SK-N-SH (cell line): ENCODE results near the gene DPH6.

Experiments
- NFIC ChIP-seq: IDR thresholded peaks from 2 replicates; pipeline ENCODE4 v1.4.0; 2012; ENCODE audit warnings: borderline replicate concordance
- TAF1 ChIP-seq: IDR thresholded peaks from 2 replicates; pipeline ENCODE4 v1.6.1; 2012; ENCODE audit warnings: low read depth, mild to moderate bottlenecking, low read length, moderate library complexity, borderline replicate concordance
- TF ChIP-seq, protein P1 (sequence below): fragments of 200-600 bp; sonication (generic); IDR thresholded peaks from 2 replicates; pipeline ENCODE4 v1.6.1; 2017; ENCODE audit warnings: antibody characterized with exemption, mild to moderate bottlenecking, moderate library complexity

DNA sequence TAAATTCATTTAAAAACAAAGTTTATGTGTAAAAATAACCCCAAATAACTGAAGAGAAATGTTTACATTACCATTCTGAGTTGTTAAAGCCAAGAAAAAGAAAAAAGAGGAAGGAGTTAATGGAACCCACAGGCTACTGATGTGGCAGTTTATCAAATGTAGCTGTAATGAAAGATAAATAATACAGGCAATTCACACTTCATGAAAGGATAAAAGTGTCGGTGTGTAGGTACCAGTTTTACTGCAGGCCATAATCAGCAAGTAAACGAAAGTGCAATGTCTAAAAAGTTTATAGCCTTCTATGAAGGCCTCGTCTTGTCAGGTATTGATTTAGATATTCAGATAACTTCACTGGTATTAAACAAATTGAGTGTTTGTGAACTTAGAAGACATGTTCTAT lies 164.6 kb downstream of the DPH6 start:
- TF ChIP-seq, protein P1, sequence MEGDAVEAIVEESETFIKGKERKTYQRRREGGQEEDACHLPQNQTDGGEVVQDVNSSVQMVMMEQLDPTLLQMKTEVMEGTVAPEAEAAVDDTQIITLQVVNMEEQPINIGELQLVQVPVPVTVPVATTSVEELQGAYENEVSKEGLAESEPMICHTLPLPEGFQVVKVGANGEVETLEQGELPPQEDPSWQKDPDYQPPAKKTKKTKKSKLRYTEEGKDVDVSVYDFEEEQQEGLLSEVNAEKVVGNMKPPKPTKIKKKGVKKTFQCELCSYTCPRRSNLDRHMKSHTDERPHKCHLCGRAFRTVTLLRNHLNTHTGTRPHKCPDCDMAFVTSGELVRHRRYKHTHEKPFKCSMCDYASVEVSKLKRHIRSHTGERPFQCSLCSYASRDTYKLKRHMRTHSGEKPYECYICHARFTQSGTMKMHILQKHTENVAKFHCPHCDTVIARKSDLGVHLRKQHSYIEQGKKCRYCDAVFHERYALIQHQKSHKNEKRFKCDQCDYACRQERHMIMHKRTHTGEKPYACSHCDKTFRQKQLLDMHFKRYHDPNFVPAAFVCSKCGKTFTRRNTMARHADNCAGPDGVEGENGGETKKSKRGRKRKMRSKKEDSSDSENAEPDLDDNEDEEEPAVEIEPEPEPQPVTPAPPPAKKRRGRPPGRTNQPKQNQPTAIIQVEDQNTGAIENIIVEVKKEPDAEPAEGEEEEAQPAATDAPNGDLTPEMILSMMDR: no peak
- TF ChIP-seq NFIC (no peak), TAF1 (no peak)
